Measurements from ENCODE around the gene MSRB1.

- no peak for TF ChIP-seq EZH2 (IDR thresholded peaks at IDR 0.05; ENCODE audit: insufficient read depth, poor library complexity, severe bottlenecking)
- TF ChIP-seq EZH2phosphoT487 (IDR thresholded peaks at IDR 0.05; ENCODE audit: insufficient read depth, low read depth) = no peak
Measured at GRCh38 chr16:1953734-1954133, 10.7 kb upstream of the MSRB1 start.
